ENCODE measurements around the gene SPATA6. TPM values are rescaled to one million over a fixed set of nuclear protein-coding genes. Genes with fewer than 3 reads are reported as not detected.

SPATA6 gene
- total RNA-seq, 1 donor = 7.6 TPM

DNA sequence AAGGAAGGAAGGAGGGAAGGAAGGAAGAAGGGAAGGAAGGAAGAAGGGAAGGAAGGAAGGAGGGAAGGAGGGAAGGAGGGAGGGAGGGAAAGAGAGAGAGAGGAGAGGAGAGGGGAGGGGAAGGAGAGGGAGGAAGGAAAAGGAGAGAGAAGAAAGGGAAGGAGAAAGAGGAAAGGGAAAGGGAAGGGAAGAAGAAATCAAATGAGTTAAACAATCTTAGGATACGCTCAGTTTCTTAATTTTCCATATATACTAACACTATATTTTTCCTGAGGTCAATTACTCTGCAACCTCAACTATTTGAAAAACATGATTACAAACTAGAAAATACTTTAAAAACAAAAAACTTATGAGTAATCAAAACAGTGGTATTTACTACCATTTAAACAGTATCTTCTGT lies 53.3 kb downstream of the SPATA6 start:
- Histone ChIP-seq H3K4me2 (ENCODE audit: insufficient read depth, low read length) (no peak overlapping the region), H3K27me3 (ENCODE audit: insufficient read depth, low read length) (no peaks in the 10 kb centered on the region), H3K9me3 (ENCODE audit: low read depth, low read length) (no peaks in the 10 kb centered on the region), H3K27ac (ENCODE audit: low read depth, low read length) (no peak overlapping the region), H2AFZ (ENCODE audit: low read length) (no peak overlapping the region), H3K4me3 (ENCODE audit: insufficient read depth, low read length) (no peak overlapping the region), H3K4me1 (ENCODE audit: insufficient read depth, low read length) (no peaks in the 10 kb centered on the region), H3K36me3 (ENCODE audit: insufficient read depth, low read length) (no peaks in the 10 kb centered on the region), H3K79me2 (ENCODE audit: insufficient read depth, low read length) (no peaks in the 10 kb centered on the region), H4K20me1 (ENCODE audit: insufficient read depth, low read length) (no peaks in the 10 kb centered on the region)
- TF ChIP-seq, protein P1, sequence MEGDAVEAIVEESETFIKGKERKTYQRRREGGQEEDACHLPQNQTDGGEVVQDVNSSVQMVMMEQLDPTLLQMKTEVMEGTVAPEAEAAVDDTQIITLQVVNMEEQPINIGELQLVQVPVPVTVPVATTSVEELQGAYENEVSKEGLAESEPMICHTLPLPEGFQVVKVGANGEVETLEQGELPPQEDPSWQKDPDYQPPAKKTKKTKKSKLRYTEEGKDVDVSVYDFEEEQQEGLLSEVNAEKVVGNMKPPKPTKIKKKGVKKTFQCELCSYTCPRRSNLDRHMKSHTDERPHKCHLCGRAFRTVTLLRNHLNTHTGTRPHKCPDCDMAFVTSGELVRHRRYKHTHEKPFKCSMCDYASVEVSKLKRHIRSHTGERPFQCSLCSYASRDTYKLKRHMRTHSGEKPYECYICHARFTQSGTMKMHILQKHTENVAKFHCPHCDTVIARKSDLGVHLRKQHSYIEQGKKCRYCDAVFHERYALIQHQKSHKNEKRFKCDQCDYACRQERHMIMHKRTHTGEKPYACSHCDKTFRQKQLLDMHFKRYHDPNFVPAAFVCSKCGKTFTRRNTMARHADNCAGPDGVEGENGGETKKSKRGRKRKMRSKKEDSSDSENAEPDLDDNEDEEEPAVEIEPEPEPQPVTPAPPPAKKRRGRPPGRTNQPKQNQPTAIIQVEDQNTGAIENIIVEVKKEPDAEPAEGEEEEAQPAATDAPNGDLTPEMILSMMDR (IDR thresholded peaks at IDR 0.05; ENCODE audit: extremely low read depth, low read depth, low read length) = no peak
- DNase-seq (ENCODE audit: insufficient read length, low spot score, missing footprints) = no peak

DNA sequence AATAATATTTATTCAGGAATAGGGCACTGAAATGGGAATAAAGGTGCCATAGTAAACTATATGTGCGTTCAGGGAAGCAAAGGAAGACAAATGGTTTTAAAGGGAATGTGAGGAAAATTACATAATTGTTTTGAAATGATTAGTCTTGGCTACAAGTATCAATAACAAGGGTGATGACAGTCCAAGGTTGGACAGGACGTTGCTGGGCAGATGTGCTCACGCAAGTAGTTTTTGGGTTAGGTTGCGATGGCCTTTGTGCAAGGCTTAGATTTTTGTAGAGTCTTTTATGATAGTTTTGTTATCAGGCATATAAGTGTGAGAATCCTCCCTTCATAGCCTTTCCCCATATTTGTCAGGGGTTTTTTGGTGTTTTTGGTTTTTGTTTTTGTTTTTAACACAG lies 57.0 kb downstream of the SPATA6 start:
- no peaks in the 10 kb centered on the region for H3K9me3 ChIP-seq (ENCODE audit: low read depth, low read length)
- H2AFZ ChIP-seq (ENCODE audit: low read length) = no peak overlapping the region
- H3K79me2 ChIP-seq (ENCODE audit: insufficient read depth, low read length) = no peaks in the 10 kb centered on the region
- H4K20me1 ChIP-seq (ENCODE audit: insufficient read depth, low read length) = no peaks in the 10 kb centered on the region
- no peak for DNase-seq (ENCODE audit: insufficient read length, low spot score, missing footprints)
- no peak overlapping the region for H3K4me2 ChIP-seq (ENCODE audit: insufficient read depth, low read length)
- H3K27me3 ChIP-seq (ENCODE audit: insufficient read depth, low read length) = no peaks in the 10 kb centered on the region
- H3K36me3 ChIP-seq (ENCODE audit: insufficient read depth, low read length) = no peaks in the 10 kb centered on the region
- no peak overlapping the region for H3K27ac ChIP-seq (ENCODE audit: low read depth, low read length)
- TF ChIP-seq, protein P1 (IDR thresholded peaks at IDR 0.05; ENCODE audit: extremely low read depth, low read depth, low read length) = no peak
- no peaks in the 10 kb centered on the region for H3K4me1 ChIP-seq (ENCODE audit: insufficient read depth, low read length)
- H3K4me3 ChIP-seq (ENCODE audit: insufficient read depth, low read length) = no peak overlapping the region

DNA sequence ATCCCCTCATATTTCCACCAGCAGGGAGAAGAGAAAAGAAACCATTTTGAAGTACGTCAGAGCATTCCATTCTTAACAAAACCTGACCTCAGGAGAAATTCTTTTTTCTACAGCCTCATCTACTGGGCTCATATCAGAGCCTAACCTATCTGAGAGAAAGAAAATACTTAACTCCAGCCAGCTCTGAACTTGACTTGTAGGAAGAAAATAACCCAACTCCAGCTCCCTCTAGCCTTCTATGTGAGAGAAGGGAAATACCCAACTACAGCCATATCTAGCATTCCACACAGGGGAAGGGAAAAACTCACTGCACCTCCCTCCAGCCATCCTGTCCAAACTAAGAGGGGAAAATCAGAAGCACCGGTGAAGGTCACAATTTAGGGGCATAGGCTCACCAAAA lies 57.7 kb downstream of the SPATA6 start:
- no peak for DNase-seq (ENCODE audit: insufficient read length, low spot score, missing footprints)
- no peak overlapping the region for H3K4me3 ChIP-seq (ENCODE audit: insufficient read depth, low read length)
- H3K9me3 ChIP-seq (ENCODE audit: low read depth, low read length) = no peaks in the 10 kb centered on the region
- no peaks in the 10 kb centered on the region for H3K4me1 ChIP-seq (ENCODE audit: insufficient read depth, low read length)
- H3K4me2 ChIP-seq (ENCODE audit: insufficient read depth, low read length) = no peak overlapping the region
- no peak overlapping the region for H2AFZ ChIP-seq (ENCODE audit: low read length)
- no peaks in the 10 kb centered on the region for H3K79me2 ChIP-seq (ENCODE audit: insufficient read depth, low read length)
- H3K36me3 ChIP-seq (ENCODE audit: insufficient read depth, low read length) = no peaks in the 10 kb centered on the region
- H3K27me3 ChIP-seq (ENCODE audit: insufficient read depth, low read length) = no peaks in the 10 kb centered on the region
- H4K20me1 ChIP-seq (ENCODE audit: insufficient read depth, low read length) = no peaks in the 10 kb centered on the region
- H3K27ac ChIP-seq (ENCODE audit: low read depth, low read length) = no peak overlapping the region
- TF ChIP-seq, protein P1 (IDR thresholded peaks at IDR 0.05; ENCODE audit: extremely low read depth, low read depth, low read length) = no peak

DNA sequence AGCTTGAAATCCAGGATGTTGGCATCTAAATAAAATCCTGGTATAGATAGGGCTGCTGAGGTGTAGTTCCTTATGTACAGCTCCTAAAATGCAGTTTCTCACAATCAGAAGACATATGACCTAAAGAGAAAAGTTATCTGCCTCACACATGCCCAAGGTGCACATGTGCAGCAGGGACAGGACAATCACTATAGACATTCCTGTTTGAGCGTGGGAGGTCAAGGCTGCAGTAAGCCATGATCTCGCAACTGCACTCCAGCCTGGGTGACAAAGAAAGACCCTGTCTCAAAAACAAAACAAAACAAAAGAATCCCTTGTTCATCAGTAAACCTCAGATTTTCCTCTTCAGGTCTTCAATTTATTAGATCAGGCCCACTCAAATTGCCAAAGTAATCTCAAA lies 66.1 kb downstream of the SPATA6 start:
- TF ChIP-seq, protein P1 (IDR thresholded peaks at IDR 0.05; ENCODE audit: extremely low read depth, low read depth, low read length) = no peak
- H3K36me3 ChIP-seq (ENCODE audit: insufficient read depth, low read length) = no peaks in the 10 kb centered on the region
- H3K4me1 ChIP-seq (ENCODE audit: insufficient read depth, low read length) = no peaks in the 10 kb centered on the region
- H3K27ac ChIP-seq (ENCODE audit: low read depth, low read length) = no peak overlapping the region
- no peak overlapping the region for H3K4me3 ChIP-seq (ENCODE audit: insufficient read depth, low read length)
- no peak for DNase-seq (ENCODE audit: insufficient read length, low spot score, missing footprints)
- no peak overlapping the region for H3K4me2 ChIP-seq (ENCODE audit: insufficient read depth, low read length)
- no peak overlapping the region for H2AFZ ChIP-seq (ENCODE audit: low read length)
- no peaks in the 10 kb centered on the region for H4K20me1 ChIP-seq (ENCODE audit: insufficient read depth, low read length)
- H3K27me3 ChIP-seq (ENCODE audit: insufficient read depth, low read length) = no peaks in the 10 kb centered on the region
- H3K79me2 ChIP-seq (ENCODE audit: insufficient read depth, low read length) = no peaks in the 10 kb centered on the region
- no peaks in the 10 kb centered on the region for H3K9me3 ChIP-seq (ENCODE audit: low read depth, low read length)

All from osteoblast (primary cell).